ENCODE results near the gene MRC1. TPM values are rescaled to one million over a fixed set of nuclear protein-coding genes. Genes with fewer than 3 reads are reported as not detected.

Gene MRC1
- total RNA-seq, 1 experiment from 2014 or later = 0.37 TPM

DNA sequence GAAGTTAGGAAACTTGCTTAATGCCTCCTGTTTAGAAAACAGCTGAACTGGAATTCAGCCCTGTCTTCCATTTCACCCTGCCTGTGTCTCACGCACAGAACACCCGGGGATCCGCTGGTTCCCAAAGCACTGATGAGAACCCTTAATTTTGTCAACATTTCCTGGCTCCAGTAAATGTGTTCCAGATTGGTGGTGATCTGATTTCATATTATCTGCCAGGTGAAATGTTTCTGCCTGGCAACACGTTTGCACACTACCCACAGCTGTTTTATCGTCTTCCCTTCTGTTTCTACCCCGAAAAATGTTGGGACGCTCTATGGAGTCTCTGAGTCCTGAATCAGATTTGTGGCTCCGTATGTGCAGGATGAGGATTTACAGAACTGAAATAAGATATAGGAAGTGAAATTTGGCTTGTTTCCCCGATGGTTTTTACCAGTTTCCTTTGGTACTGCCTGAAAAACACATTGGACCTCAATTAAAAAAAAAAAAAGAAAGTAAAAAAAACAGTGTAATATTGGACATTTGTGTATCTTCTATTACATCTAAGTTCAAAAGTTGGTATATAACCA lies 29.0 kb downstream of the MRC1 start:
- no peak overlapping the region for H3K4me2 ChIP-seq (ENCODE audit: low read length)
- TF ChIP-seq, protein P1, sequence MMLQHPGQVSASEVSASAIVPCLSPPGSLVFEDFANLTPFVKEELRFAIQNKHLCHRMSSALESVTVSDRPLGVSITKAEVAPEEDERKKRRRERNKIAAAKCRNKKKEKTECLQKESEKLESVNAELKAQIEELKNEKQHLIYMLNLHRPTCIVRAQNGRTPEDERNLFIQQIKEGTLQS (IDR thresholded peaks at IDR 0.05) = no peak
- TF ChIP-seq YY1 (IDR thresholded peaks at IDR 0.05; ENCODE audit: extremely low read depth, insufficient replicate concordance, low read depth, low read length) = no peak
- TF ChIP-seq CBX3 (IDR thresholded peaks at IDR 0.05; ENCODE audit: low read depth) = no peak
- ATAC-seq (no peak), DNase-seq (ENCODE audit: low read depth, low spot score) (no peak)
- H3K27ac ChIP-seq (ENCODE audit: low read depth, low read length) = no peak overlapping the region
- ChIA-PET CTCF (interaction anchor here (3.3 kb wide), 1 partner anchor 9 kb away, joined by 15 read pairs; no protein-coding TSS in a partner anchor), RAD21 (ENCODE audit: low non-redundant PET in 1 of 2, low total read pairs in 2 of 2, uncharacterized antibody in 2 of 2, unreplicated experiment in 2 of 2) (no interaction called here), POLR2A (no interaction called here)
- intact Hi-C loops (cut with micrococcal nuclease) = no loop called here
- H3K36me3 ChIP-seq (ENCODE audit: control insufficient read depth in 1 of 2, insufficient read depth in 2 of 2, low read length in 2 of 2) = no peaks in the 10 kb centered on the region
- no peaks in the 10 kb centered on the region for H3K9me2 ChIP-seq (ENCODE audit: insufficient read depth)
- no TSS peak for BruUV-seq (replicated peaks)
- H4K20me1 ChIP-seq (ENCODE audit: insufficient read depth) = no peaks in the 10 kb centered on the region
- H3K79me2 ChIP-seq (ENCODE audit: insufficient read depth, low read length) = no peaks in the 10 kb centered on the region
- no peak overlapping the region for H2AFZ ChIP-seq (ENCODE audit: low read depth, low read length, poor library complexity, severe bottlenecking)
- H3K4me1 ChIP-seq (ENCODE audit: control insufficient read depth in 1 of 2, insufficient read depth in 2 of 2, low read length in 2 of 2) = peaks cover 9 to 25% of the 10 kb centered on the region in 2 experiments
- H3K27me3 ChIP-seq (ENCODE audit: insufficient read depth, low read length) = no peaks in the 10 kb centered on the region
- no peaks in the 10 kb centered on the region for H3K9me3 ChIP-seq (ENCODE audit: control insufficient read depth in 1 of 2, insufficient read depth in 1 of 2, low read depth in 1 of 2, low read length in 2 of 2)
- no peak overlapping the region for H3K4me3 ChIP-seq (replicated peaks in 1 of 2; ENCODE audit: low read depth in 1 of 2, low read length in 2 of 2)
- H3K9ac ChIP-seq (ENCODE audit: low read length) = no peak overlapping the region

DNA sequence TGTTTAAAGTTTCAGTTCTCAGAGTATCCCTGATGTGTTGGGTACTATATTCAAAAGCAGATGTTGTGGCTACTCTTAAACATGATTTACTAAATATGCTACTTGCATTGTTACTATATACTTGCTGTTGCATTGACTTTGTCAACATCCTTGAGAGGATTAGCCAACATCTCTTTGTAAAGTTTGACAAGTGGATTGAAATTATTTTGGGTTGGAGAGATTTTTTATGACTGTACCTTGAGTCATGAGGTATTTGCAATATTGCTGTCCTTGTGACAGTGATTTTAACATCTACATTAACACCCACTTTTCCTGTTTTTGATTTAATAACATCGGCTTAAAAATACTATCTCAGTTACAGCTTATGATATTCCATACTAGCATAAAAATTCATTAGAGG lies 31.9 kb downstream of the MRC1 start:
- no peaks in the 10 kb centered on the region for H3K79me2 ChIP-seq (ENCODE audit: insufficient read depth, low read length)
- H3K27ac ChIP-seq (ENCODE audit: low read depth, low read length) = no peak overlapping the region
- no peak overlapping the region for H3K4me3 ChIP-seq (replicated peaks in 1 of 2; ENCODE audit: low read depth in 1 of 2, low read length in 2 of 2)
- DNase-seq (ENCODE audit: low read depth, low spot score) = no peak
- no TSS peak for BruUV-seq (replicated peaks)
- no peaks in the 10 kb centered on the region for H3K36me3 ChIP-seq (ENCODE audit: control insufficient read depth in 1 of 2, insufficient read depth in 2 of 2, low read length in 2 of 2)
- peaks cover 0 to 12% of the 10 kb centered on the region in 2 experiments; a peak in 2 of 4 replicates for H3K4me1 ChIP-seq (ENCODE audit: control insufficient read depth in 1 of 2, insufficient read depth in 2 of 2, low read length in 2 of 2)
- H3K9me3 ChIP-seq (ENCODE audit: control insufficient read depth in 1 of 2, insufficient read depth in 1 of 2, low read depth in 1 of 2, low read length in 2 of 2) = no peaks in the 10 kb centered on the region
- CTCF ChIA-PET = no interaction called here
- no peaks in the 10 kb centered on the region for H4K20me1 ChIP-seq (ENCODE audit: insufficient read depth)
- no peaks in the 10 kb centered on the region for H3K9me2 ChIP-seq (ENCODE audit: insufficient read depth)
- POLR2A ChIA-PET = no interaction called here
- no peak overlapping the region for H3K4me2 ChIP-seq (ENCODE audit: low read length)
- TF ChIP-seq ZFX (IDR thresholded peaks at IDR 0.05) (no peak), TCF7L2 (IDR thresholded peaks at IDR 0.05; ENCODE audit: borderline replicate concordance, extremely low read depth, insufficient read depth, insufficient read length) (no peak), POLR2AphosphoS5 (IDR thresholded peaks at IDR 0.05; ENCODE audit: low read depth, low read length) (no peak)
- TF ChIP-seq, protein P2, sequence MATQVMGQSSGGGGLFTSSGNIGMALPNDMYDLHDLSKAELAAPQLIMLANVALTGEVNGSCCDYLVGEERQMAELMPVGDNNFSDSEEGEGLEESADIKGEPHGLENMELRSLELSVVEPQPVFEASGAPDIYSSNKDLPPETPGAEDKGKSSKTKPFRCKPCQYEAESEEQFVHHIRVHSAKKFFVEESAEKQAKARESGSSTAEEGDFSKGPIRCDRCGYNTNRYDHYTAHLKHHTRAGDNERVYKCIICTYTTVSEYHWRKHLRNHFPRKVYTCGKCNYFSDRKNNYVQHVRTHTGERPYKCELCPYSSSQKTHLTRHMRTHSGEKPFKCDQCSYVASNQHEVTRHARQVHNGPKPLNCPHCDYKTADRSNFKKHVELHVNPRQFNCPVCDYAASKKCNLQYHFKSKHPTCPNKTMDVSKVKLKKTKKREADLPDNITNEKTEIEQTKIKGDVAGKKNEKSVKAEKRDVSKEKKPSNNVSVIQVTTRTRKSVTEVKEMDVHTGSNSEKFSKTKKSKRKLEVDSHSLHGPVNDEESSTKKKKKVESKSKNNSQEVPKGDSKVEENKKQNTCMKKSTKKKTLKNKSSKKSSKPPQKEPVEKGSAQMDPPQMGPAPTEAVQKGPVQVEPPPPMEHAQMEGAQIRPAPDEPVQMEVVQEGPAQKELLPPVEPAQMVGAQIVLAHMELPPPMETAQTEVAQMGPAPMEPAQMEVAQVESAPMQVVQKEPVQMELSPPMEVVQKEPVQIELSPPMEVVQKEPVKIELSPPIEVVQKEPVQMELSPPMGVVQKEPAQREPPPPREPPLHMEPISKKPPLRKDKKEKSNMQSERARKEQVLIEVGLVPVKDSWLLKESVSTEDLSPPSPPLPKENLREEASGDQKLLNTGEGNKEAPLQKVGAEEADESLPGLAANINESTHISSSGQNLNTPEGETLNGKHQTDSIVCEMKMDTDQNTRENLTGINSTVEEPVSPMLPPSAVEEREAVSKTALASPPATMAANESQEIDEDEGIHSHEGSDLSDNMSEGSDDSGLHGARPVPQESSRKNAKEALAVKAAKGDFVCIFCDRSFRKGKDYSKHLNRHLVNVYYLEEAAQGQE (IDR thresholded peaks at IDR 0.05; ENCODE audit: low read depth) = no peak
- TF ChIP-seq, protein P1 (IDR thresholded peaks at IDR 0.05) = no peak
- intact Hi-C loops (cut with micrococcal nuclease) = loop anchor here (10.0 kb wide), 1 partner anchor 1966 kb away; no protein-coding TSS in a partner anchor
- ATAC-seq = no peak
- no peak overlapping the region for H3K9ac ChIP-seq (ENCODE audit: low read length)
- no peaks in the 10 kb centered on the region for H3K27me3 ChIP-seq (ENCODE audit: insufficient read depth, low read length)
- RAD21 ChIA-PET (ENCODE audit: low non-redundant PET in 1 of 2, low total read pairs in 2 of 2, uncharacterized antibody in 2 of 2, unreplicated experiment in 2 of 2) = no interaction called here
- peak overlapping the region; percentile 27 for H2AFZ ChIP-seq (ENCODE audit: low read depth, low read length, poor library complexity, severe bottlenecking)

Data from HCT116 (cell line).